Tracheal epithelial cell (primary cell): Measurements from ENCODE around the gene ZEB1. TPM values are rescaled to one million over a fixed set of nuclear protein-coding genes. Genes with fewer than 3 reads are reported as not detected.

Experiments used
- total RNA-seq: library from RNA; depleted of rRNA; stranded (reverse); fragments of >200 nt; gene quantifications from 2 replicates; pipeline ENCODE4 v1.2.1, GENCODE V29; 2014

ZEB1 gene
- total RNA-seq: 2.1 and 10.6 TPM in 2 replicates

DNA sequence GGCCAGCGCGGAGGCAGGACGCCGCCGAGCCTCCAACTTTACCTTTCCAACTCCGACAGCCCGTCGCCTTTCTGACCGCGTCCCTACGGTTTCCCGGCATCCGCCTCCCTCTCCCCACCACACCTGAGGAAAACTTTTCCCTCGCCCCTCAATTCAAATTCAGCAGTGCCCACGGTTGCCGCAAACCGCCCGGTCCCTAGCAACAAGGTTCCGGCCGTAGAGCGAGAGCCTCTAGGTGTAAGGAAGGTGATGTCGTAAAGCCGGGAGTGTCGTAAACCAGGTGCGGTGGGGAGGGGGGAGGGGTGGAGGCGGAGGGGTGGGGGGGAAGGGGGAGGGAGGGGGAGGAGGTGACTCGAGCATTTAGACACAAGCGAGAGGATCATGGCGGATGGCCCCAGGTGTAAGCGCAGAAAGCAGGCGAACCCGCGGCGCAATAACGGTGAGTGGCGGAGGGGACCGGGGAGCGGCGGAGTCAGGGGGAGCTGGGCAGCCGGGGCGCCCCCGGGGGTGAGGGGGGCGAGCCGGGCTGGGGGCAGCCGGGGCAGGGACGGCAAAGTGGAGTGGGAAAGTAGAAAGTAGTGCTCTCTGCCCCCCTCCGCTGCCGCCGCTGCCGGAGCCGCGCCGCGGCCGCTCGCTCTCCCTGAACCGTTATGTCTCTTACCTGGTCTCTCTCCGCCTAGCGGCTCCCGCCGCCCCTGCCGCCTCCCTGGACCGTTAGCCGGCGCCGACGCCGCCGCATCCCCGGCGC is at the start of gene ZEB1:
TSS of gene ZEB1 (plus strand) at position 363 of the 748 bp plus-strand sequence. CDS start at position 382, 19 bp downstream.

